MM.1S (cell line): Measurements from ENCODE around the gene SCYGR1.

ENCODE experiments used
- CTCF ChIP-seq: fragments of 300-600 bp; sonication (generic); IDR thresholded peaks from 2 replicates; pipeline ENCODE4 v1.5.1; 2016; ENCODE audit warnings: antibody characterized with exemption, low read length, mixed read lengths
- EZH2 ChIP-seq: fragments of 300-600 bp; sonication (generic); optimal IDR thresholded peaks from 2 replicates; pipeline ENCODE3; 2017; ENCODE audit warnings: low read depth, mild to moderate bottlenecking, antibody characterized with exemption, low read length, mixed read lengths
- EZH2phosphoT487 ChIP-seq: fragments of 300-600 bp; sonication (generic); IDR thresholded peaks from 2 replicates; pipeline ENCODE4 v1.6.1; 2018; ENCODE audit warnings: antibody characterized with exemption, low read length

DNA sequence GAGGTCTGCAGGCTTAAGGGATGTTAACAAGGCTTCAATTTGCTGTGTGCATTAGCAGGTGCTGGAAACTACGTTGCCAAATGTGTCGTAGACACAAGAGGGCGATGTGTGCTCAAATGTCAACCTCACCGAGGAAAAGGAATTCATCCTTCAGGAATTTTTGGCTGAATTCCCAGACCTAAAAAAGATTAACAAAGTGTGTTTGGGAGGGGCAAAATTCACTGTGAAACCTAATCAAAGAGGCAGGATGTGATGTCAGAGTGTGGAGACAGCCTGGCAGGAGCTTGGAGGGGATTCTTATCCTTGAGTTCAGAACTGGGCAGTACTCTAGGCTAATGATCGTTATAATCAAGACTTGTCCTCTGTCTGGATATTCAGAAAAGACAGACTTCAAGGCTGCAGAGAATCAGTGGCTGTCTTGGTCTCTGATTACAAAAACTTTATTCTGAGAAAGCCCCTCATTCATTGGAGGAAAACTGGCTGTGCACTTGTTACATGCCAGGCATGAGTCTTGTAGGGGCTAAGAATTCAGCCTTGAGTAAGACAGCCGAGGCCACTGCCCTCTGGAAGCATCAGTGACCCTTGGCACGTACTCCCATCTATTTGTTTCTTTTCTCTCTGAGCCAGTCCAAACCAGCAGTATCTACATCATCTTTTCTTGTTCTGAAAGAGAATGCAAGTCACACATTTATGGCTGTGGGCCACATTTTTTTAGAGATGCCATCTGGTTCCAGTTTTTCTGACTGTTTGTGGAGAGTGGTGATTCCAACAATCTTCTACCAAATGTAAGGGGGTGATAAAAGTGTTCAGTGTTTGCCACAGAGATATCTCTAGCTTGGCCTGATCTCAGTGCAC, 18.7 kb upstream of the SCYGR1 start:
- TF ChIP-seq CTCF (peak; percentile 91), EZH2 (no peak), EZH2phosphoT487 (no peak)
